ENCODE results near the gene ANKS1B. TPM values are rescaled to one million over a fixed set of nuclear protein-coding genes. Genes with fewer than 3 reads are reported as not detected.

Gene ANKS1B
- total RNA-seq, 1 experiment from 2014 or later = 0.61 TPM

DNA sequence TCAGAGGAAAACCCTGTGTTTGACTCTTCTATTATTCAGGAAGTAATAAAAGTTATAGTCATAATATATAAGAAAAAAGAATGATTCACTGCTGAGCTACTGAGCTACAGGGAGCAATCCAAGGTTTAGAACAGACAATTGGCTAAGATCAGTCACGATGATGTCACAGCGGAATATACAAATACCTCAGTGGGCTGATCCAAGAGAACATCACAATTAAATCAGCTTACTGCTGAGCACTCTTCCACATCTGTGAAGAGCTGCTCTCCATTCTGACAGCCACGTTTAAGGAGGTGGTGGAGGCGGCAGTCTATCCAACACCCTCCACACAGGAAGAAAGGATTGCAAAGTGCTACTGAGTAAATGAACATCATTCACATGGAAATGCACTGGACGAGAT lies 1068.6 kb downstream of the ANKS1B start:
- no TSS peak for BruUV-seq (replicated peaks)
- Histone ChIP-seq H3K9me3 (no peaks in the 10 kb centered on the region), H3K36me3 (ENCODE audit: control insufficient read depth, insufficient read depth, low read length) (no peaks in the 10 kb centered on the region), H3K27me3 (replicated peaks; ENCODE audit: control insufficient read depth, insufficient read depth, low read length) (no peaks in the 10 kb centered on the region; the same call in 1 of the 2 replicates), H3K4me3 (ENCODE audit: low read depth, low read length) (no peak overlapping the region), H3K4me1 (no peaks in the 10 kb centered on the region)
- H3K4me1 Mint-ChIP-seq (ENCODE audit: low read depth, unreplicated experiment) = no peaks in the 10 kb centered on the region
- H3K27me3 Mint-ChIP-seq (ENCODE audit: insufficient read depth, unreplicated experiment) = peaks cover 17% of the 10 kb centered on the region
- TF ChIP-seq, protein P1, sequence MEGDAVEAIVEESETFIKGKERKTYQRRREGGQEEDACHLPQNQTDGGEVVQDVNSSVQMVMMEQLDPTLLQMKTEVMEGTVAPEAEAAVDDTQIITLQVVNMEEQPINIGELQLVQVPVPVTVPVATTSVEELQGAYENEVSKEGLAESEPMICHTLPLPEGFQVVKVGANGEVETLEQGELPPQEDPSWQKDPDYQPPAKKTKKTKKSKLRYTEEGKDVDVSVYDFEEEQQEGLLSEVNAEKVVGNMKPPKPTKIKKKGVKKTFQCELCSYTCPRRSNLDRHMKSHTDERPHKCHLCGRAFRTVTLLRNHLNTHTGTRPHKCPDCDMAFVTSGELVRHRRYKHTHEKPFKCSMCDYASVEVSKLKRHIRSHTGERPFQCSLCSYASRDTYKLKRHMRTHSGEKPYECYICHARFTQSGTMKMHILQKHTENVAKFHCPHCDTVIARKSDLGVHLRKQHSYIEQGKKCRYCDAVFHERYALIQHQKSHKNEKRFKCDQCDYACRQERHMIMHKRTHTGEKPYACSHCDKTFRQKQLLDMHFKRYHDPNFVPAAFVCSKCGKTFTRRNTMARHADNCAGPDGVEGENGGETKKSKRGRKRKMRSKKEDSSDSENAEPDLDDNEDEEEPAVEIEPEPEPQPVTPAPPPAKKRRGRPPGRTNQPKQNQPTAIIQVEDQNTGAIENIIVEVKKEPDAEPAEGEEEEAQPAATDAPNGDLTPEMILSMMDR (IDR thresholded peaks at IDR 0.05; ENCODE audit: insufficient read depth in 1 of 2, low read depth in 1 of 2, low read length in 1 of 2, severe bottlenecking in 1 of 2, unreplicated experiment in 1 of 2) = no peak
- H3K36me3 Mint-ChIP-seq (ENCODE audit: insufficient read depth, unreplicated experiment) = no peaks in the 10 kb centered on the region
- no peaks in the 10 kb centered on the region for H3K9me3 Mint-ChIP-seq (ENCODE audit: unreplicated experiment)
- intact Hi-C loops (cut with micrococcal nuclease; ENCODE audit: unreplicated experiment) = no loop called here
- no peak overlapping the region for H3K27ac Mint-ChIP-seq (ENCODE audit: unreplicated experiment)
- ChIA-PET POLR2A (no interaction called here), CTCF (no interaction called here)
- no peak for DNase-seq
- no peak overlapping the region for H3K4me3 Mint-ChIP-seq (ENCODE audit: unreplicated experiment)

DNA sequence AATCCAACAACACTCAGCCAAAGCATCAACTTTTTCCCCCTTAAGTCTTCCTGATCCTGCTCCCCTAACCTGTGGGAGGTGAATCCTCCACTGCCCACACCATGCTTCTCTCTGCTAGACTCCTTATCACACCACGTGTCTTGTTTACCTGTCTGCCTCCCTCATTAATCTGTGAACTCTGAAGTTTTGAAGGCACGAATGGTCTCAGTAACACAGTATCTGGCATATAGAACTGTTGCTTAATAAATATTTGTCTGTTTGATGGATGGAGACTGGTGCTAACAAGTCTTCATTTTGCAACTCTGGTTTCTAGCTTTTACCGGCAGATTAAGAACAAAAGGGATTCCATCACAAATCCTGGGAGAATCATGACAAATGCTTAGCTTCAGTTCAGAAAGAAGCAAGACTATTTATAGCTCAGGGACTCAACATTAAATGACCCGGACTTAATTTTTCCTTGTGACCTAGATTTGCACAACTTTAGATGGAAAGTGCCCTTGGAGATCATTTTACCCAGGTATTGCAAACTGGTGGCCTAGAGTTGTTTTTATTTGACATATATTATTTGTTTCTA lies 1072.2 kb downstream of the ANKS1B start:
- Histone ChIP-seq H3K9me3 (no peaks in the 10 kb centered on the region), H3K27me3 (replicated peaks; ENCODE audit: control insufficient read depth, insufficient read depth, low read length) (no peaks in the 10 kb centered on the region; the same call in 1 of the 2 replicates), H3K36me3 (ENCODE audit: control insufficient read depth, insufficient read depth, low read length) (no peaks in the 10 kb centered on the region), H3K4me1 (no peaks in the 10 kb centered on the region), H3K4me3 (ENCODE audit: low read depth, low read length) (no peak overlapping the region)
- no peak for DNase-seq
- H3K4me3 Mint-ChIP-seq (ENCODE audit: unreplicated experiment) = no peak overlapping the region
- ChIA-PET POLR2A (no interaction called here), CTCF (no interaction called here)
- BruUV-seq (replicated peaks) = no TSS peak
- no peaks in the 10 kb centered on the region for H3K4me1 Mint-ChIP-seq (ENCODE audit: low read depth, unreplicated experiment)
- peaks cover 11% of the 10 kb centered on the region for H3K27me3 Mint-ChIP-seq (ENCODE audit: insufficient read depth, unreplicated experiment)
- TF ChIP-seq, protein P1 (IDR thresholded peaks at IDR 0.05; ENCODE audit: insufficient read depth in 1 of 2, low read depth in 1 of 2, low read length in 1 of 2, severe bottlenecking in 1 of 2, unreplicated experiment in 1 of 2) = no peak
- no peaks in the 10 kb centered on the region for H3K9me3 Mint-ChIP-seq (ENCODE audit: unreplicated experiment)
- H3K36me3 Mint-ChIP-seq (ENCODE audit: insufficient read depth, unreplicated experiment) = no peaks in the 10 kb centered on the region
- intact Hi-C loops (cut with micrococcal nuclease; ENCODE audit: unreplicated experiment) = no loop called here
- no peak overlapping the region for H3K27ac Mint-ChIP-seq (ENCODE audit: unreplicated experiment)

DNA sequence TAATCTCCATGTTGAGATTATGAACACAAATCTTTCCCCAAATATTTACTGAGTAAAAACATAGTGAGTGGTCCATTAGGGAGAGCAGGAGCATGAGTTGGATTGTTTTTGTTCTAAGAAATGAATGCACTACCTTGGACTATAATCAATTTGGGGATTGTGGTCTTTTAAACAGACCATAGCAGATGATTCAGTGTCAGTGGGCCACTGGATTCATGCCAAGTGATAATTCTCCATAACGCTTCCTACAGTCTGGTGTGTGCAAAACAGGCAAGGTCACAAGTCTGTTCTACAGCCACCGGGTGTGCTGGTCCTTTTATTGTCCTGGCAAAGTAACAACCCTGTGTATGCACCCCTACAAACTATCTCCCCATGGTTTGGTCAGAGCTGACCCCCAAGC lies 1073.3 kb downstream of the ANKS1B start:
- H3K27me3 Mint-ChIP-seq (ENCODE audit: insufficient read depth, unreplicated experiment) = peaks cover 11% of the 10 kb centered on the region
- ChIA-PET CTCF (no interaction called here), POLR2A (no interaction called here)
- no peaks in the 10 kb centered on the region for H3K4me1 ChIP-seq
- BruUV-seq (replicated peaks) = no TSS peak
- intact Hi-C loops (cut with micrococcal nuclease; ENCODE audit: unreplicated experiment) = no loop called here
- TF ChIP-seq, protein P1 (IDR thresholded peaks at IDR 0.05; ENCODE audit: insufficient read depth in 1 of 2, low read depth in 1 of 2, low read length in 1 of 2, severe bottlenecking in 1 of 2, unreplicated experiment in 1 of 2) = no peak
- no peaks in the 10 kb centered on the region for H3K9me3 Mint-ChIP-seq (ENCODE audit: unreplicated experiment)
- H3K4me3 ChIP-seq (ENCODE audit: low read depth, low read length) = no peak overlapping the region
- no peak overlapping the region for H3K27ac Mint-ChIP-seq (ENCODE audit: unreplicated experiment)
- no peaks in the 10 kb centered on the region; the same call in 1 of the 2 replicates for H3K27me3 ChIP-seq (replicated peaks; ENCODE audit: control insufficient read depth, insufficient read depth, low read length)
- H3K36me3 Mint-ChIP-seq (ENCODE audit: insufficient read depth, unreplicated experiment) = no peaks in the 10 kb centered on the region
- DNase-seq = no peak
- no peaks in the 10 kb centered on the region for H3K4me1 Mint-ChIP-seq (ENCODE audit: low read depth, unreplicated experiment)
- no peaks in the 10 kb centered on the region for H3K36me3 ChIP-seq (ENCODE audit: control insufficient read depth, insufficient read depth, low read length)
- no peak overlapping the region for H3K4me3 Mint-ChIP-seq (ENCODE audit: unreplicated experiment)
- no peaks in the 10 kb centered on the region for H3K9me3 ChIP-seq

All from Caco-2 (cell line).